Erythroblast (primary cell): ENCODE results near the gene DOCK3.
"Not testable (repeated sequence)": the region's sequence is repeated elsewhere in the genome, so short reads cannot be mapped to it uniquely, and the experiment has no call there.

Source experiments
- DNase-seq, 2 experiments: peaks; one replicate each; lab custom pipeline; 2025; lab: John Stamatoyannopoulos, UW
- GATA1 ChIP-seq: IDR thresholded peaks from 2 replicates; pipeline ENCODE4 v1.6.1; 2011; ENCODE audit warnings: low read depth, mild to moderate bottlenecking, control low read depth, low read length, moderate library complexity
- POLR2A ChIP-seq: IDR thresholded peaks from 2 replicates; pipeline ENCODE4 v1.6.1; 2011; ENCODE audit warnings: mild to moderate bottlenecking, low read length

The DOCK3 gene

GRCh38 chr3:50930371-50931208, 255.9 kb downstream of the DOCK3 start:
- DNase-seq, result no peak

GRCh38 chr3:50932918-50933317, 258.2 kb downstream of the DOCK3 start:
- DNase-seq, result not testable (repeated sequence)

More at GRCh38 chr3:50930371-50931208, 255.9 kb downstream of the DOCK3 start:
- TF ChIP-seq POLR2A (no peak), GATA1 (no peak)

GRCh38 chr3:50936389-50936788, 261.7 kb downstream of the DOCK3 start:
- TF ChIP-seq GATA1 (no peak), POLR2A (no peak)
- no peak for DNase-seq

- TF ChIP-seq GATA1 (no peak), POLR2A (no peak)
- no peak for DNase-seq
These were observed 272.7 kb downstream of the DOCK3 start for GRCh38 chr3:50947419-50947818.

- no peak for TF ChIP-seq GATA1
- TF ChIP-seq POLR2A, result no peak
- DNase-seq, result no peak
These were observed 275.9 kb downstream of the DOCK3 start for GRCh38 chr3:50950591-50950990.

GRCh38 chr3:50953825-50954414, 279.2 kb downstream of the DOCK3 start:
- no peak for DNase-seq
- no peak for TF ChIP-seq POLR2A
- TF ChIP-seq GATA1, result no peak

- peak; percentile 17 to 50 for DNase-seq
- TF ChIP-seq POLR2A (no peak), GATA1 (no peak)
These were observed 286.7 kb downstream of the DOCK3 start for GRCh38 chr3:50961386-50961785.

GRCh38 chr3:50971487-50971924, 296.8 kb downstream of the DOCK3 start:
- peak; percentile 64 to 70 for DNase-seq
- TF ChIP-seq GATA1 (no peak), POLR2A (no peak)

- TF ChIP-seq GATA1 (no peak), POLR2A (no peak)
- no peak for DNase-seq
These were observed 297.3 kb downstream of the DOCK3 start for GRCh38 chr3:50972029-50972428.

- DNase-seq, result not testable (repeated sequence)
These were observed 303.9 kb downstream of the DOCK3 start for GRCh38 chr3:50978586-50978985.

- no peak for DNase-seq
These were observed 304.4 kb downstream of the DOCK3 start for GRCh38 chr3:50978991-50979667.

GRCh38 chr3:50982540-50983325, 308.0 kb downstream of the DOCK3 start:
- DNase-seq, result no peak
- no peak for TF ChIP-seq GATA1
- TF ChIP-seq POLR2A, result no peak

More at GRCh38 chr3:50978991-50979667, 304.4 kb downstream of the DOCK3 start:
- no peak for TF ChIP-seq GATA1
- TF ChIP-seq POLR2A, result no peak

- TF ChIP-seq GATA1 (no peak), POLR2A (no peak)
These were observed 309.2 kb downstream of the DOCK3 start for GRCh38 chr3:50983887-50984286.

GRCh38 chr3:50985893-50986292, 311.2 kb downstream of the DOCK3 start:
- DNase-seq, result no peak
- no peak for TF ChIP-seq POLR2A
- TF ChIP-seq GATA1, result no peak

More at GRCh38 chr3:50983887-50984286, 309.2 kb downstream of the DOCK3 start:
- DNase-seq, result no peak
